Right kidney (tissue), 1 donor: ENCODE results near the gene PRKAR1B.

Source experiments
- DNase-seq: peaks from one replicate; pipeline ENCODE4 v3.0.0-alpha.2; 2016

The PRKAR1B gene

DNA sequence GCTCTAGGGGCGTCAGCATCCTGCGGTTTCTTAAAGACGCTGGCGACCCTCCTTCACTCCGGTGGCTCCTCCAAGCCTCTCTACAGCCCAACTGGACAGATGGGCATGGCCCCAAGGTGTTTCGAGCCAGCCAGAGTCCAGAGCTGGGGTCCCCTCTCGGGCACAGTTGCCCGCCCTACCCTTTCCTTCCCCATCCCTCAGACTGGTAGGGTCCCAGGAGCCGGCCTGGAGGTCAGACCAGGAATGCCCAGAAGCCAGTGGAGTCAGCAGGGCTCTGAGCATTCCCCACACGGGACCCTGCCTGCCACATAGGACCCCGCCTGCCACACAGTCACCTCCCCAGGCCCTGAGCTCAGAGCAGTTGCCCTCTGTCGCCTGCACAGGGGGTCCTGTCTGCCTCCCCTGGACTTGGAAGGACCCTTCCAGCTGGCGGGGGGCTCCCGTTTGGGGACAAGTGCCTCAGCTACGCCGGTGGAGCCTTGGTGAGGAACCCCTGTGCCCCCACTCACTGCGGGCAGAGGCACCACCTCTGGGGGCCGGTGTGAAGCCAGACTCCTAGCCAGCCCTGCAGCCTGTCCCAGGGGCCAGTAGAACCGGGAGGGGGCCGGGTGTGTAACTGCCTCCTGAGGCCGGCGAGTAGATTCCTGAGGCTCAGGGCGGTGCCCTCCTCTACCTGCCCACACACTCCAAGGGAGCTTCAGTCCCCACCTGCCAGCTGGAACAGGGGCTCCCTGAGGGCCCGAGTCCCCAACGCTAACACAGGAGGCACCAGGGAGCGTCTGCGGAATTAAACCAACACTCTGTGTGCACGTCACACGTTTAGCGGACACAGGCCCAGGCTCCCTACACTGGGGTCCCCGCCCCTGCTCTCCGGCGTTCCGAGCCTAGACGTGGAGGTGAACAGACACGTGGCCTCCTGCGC lies 188.1 kb downstream of the PRKAR1B start:
- peak; percentile 47 for DNase-seq

DNA sequence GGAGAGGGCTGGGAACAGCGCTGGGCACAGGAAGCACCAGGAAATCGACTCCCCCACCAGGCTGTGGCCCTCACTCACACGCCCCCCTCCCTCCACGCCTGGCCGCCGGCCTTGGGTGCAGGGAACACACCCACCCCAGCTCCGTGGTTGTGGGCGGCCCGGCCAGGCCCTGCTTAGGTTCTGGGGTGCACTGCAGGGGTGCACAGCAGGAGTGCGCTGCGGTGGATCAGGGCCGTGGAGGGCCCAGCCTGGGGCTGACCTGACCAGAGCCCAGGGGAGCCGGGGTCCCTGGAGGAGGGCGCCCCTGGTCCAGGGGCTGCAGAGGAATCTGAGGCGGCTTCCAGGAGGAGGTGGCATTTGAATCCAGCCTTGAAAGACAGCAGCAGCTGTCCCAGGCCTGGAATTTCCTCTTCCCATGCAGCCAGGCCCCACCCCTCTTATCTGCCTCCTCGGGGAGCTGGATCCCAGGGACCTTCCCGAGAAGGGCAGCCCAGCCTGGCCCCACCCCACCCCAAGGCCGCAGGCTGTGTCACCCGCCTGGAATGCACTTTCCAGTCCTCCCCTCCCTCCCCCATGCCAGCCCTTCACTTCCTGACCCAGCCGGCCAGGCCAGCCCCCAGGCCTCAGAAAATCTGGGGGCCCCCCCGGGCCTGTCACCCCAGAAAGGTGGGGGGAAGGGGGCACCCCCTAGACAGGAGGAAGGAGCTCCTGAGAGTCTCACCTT lies 189.0 kb downstream of the PRKAR1B start:
- no peak for DNase-seq

DNA sequence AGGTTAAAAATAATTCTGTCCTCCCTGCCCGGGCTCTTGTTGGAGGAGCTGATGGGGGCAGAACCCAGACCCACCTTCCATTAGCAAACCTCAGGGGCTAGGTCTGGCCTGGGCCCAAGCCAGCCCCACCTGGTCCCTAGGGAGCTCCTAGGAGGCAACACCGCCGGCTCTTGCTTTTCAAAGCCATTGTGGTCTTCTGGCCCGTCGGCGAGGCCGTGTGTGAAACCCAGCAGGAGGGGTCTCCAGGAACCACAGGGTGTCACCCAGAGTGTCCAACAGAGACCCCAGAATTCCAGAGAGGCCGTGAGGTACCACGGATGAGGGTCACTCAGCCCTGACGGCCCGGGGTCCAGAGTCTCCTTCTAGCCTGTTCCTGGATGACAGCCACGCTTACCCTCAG lies 190.8 kb downstream of the PRKAR1B start:
- DNase-seq: no peak

DNA sequence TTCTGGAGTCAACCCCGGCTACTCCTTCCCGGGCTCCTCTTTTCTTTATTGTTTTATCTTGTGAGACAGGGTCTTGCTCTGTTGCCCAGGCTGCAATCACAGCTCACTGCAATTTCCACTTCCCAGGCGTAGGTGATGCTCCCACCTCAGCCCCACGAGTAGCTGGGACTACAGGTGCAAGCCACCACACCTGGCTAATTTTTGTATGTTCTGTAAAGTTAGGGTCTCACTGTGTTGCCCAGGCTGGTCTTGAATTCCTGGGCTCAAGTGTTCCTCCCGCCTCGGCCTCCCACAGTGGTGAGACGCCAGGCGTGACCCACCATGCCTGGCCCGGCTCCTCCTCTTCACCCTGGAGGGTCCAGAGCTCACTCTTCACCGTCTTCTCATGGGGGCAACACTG lies 192.1 kb downstream of the PRKAR1B start:
- DNase-seq: no peak

DNA sequence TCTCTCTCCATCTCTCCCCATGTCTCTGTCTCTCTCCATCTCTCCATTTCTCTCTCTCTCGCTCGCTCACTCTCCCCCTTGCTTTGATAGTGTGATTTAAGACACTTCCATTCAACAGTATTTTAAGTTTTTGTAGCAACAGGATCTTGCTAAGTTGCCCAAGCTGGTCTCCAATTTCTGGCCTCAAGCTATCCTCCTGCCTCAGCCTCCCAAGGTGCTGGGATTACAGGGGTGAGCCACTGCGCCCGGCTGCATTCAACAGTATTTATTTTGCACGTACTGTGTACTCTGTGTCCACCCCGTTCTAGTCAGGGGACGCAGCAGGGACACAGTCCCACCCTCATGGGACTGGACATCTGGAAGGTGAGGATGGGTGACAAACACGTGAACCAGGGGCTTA lies 193.0 kb downstream of the PRKAR1B start:
- DNase-seq: no peak

DNA sequence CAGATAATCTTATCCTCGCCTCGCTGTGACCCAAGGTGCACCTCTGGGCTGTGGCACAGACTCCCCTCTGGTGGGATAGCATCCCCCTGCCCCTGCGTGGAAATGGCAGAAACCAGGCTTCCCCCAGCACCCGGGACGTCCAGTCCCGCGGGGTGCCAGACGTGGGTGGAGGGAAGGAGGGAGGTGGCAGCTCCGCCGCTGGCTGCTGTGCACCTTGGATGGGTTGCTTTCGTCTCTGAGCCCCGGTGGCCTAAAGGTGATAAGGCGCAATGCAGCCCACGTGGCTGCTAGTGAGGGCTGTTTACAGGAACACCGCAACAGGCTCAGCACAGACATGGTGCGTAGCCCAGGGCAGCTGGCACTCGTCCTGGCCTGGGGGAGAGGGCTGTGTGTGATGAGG lies 193.8 kb downstream of the PRKAR1B start:
- no peak for DNase-seq

DNA sequence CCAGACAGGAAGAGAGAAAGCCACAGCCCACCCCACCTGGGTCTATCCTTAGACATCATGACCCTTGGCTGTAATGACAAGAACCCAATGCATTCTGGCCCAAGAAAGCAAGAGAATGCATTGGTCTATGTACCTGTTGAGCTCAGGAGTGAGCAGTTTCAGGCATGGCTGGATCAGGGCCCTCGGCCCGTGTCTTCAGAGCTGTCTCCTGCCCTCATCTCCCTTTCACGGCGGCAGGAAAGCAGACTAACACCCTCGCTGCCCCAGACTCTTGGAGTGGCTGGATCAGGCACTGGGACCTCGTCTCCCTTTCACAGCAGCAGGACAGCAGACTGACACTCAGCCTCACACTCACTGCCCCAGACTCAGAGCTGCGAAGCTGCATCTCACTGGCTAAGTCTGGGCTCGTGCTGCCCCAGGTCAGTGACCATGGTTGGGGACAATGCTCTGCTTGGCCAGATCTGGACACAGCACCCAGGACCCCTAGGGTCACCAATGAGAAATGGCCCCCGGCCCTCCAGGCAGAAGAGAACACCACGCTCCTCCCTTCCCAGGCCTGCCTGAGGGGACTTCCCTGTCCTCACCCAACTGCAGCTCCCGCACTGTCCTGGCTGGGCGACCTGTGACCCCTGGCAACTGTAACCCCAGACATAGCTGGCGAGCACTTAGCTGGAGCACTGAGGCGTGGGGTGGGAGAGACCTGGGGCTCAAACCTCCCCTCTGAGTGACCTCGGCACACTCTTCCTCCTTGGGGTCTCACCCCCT lies 194.5 kb downstream of the PRKAR1B start:
- no peak for DNase-seq

DNA sequence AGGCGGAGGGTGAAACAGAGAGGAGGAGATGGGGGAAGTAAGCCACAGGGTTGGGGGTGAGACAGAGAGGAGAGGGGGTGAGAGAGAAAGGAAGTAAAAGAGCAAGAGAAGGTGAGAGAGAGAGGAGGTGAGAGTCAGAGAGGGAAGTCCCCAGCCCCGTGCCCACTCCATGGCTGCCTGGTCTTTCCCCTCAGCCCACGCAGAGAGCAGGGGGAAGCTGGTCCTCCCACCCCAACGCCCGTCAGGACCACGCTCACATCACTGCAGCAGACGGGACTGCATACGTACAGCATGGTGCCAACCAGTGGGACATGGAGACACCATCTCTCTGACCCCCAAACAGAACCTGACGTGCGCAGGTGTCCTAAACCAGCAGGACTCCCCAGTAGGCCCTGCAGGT lies 195.3 kb downstream of the PRKAR1B start:
- DNase-seq: no peak

DNA sequence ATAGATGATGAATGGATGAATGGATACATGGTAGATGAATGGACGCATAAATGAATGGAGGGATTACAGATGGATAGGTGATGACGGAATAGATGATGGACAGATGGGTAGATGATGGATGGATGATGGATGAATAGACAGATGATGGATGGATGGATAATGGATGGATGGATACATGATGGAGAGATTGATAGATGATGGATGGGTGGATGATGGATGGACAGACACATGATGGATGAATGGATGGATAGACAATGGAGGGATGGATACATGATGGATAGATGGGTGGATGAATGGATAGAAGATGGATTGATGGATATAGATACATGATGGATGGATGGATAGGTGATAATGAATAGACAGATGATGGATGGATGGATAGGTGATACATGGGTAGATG lies 198.6 kb downstream of the PRKAR1B start:
- no peak for DNase-seq

DNA sequence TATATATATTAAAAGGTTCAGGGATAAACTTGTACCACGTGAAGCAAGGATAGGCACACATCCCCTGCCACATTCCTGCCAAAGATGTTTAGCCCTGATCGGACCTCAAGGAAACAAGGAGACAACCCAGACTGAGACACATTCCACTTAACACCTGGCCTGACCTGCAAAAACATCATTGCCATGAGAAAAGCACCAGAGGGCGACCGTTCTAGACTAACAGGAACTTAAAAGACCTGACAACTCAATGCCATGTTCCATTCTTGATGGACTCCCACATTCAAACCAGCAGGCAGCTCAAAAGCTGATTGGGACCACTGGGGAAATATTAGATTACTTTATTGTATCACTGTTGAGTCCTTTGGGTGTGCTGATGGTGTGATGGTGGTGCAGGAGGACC lies 199.4 kb downstream of the PRKAR1B start:
- DNase-seq: no peak

DNA sequence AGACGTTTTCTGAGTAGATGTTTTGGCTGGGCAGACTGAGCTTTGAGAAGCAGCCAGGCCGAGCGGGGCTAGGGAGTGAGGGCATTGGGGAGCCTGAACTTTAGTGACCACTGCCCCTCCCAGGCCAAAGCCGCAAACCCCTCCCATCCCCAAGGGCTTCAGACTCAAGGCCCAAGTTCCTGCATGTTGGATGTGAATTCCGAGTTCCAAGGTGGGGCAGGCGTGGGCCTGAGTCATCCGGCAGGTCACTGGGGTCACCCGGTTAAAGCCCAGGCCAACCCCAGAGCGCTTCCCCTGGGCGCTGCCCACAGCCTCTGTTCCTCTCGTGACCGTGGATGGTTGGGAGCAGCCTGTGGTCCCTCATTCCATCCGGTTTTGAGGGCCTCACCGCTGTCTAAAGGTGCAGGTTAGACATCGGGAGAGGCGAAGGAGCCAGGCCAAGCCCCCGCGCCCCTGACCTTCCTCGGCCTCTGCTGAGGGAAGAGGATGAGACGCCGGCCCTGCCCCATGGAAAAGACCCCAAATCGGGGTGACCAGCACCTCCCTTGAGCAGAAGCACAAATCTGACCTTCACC lies 200.5 kb downstream of the PRKAR1B start:
- DNase-seq: no peak

DNA sequence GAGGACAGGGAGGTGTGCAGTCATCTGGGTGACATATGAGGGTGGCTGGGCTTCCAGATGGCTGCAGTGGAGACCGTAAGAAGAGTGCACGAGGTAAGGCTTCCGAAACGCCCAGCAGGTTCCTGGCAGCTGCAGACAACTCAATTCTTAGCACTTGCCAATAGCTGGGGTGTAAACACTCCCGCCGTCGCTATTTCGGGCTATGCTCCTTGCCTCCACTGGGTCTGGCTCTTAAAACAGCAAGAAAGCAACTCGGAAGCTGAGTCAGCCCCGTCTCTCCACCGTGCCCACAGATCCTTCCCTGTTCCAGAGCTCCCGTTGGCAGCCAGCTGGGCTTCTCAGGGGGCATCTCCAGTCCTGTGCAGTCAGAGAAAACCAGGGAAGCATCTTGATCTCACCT lies 201.3 kb downstream of the PRKAR1B start:
- DNase-seq: no peak

DNA sequence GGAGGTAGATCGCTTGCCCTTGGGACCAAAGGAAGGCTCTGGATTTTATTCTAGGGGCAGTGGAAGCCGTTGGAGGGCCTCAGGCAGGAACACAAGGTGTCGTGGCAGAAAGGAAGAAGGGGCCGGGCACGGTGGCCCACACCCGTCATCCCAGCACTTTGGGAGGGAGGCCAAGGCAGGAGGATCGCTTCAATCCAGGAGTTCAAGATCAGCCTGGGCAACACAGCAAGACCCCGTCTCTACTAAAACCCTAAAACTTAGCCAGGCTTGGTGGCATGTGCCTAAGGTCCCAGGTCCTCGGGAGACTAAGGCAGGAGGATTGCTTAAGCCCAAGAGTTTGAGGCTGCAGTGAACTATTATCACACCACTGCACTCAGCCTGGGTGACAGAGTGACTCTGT lies 202.3 kb downstream of the PRKAR1B start:
- no peak for DNase-seq

DNA sequence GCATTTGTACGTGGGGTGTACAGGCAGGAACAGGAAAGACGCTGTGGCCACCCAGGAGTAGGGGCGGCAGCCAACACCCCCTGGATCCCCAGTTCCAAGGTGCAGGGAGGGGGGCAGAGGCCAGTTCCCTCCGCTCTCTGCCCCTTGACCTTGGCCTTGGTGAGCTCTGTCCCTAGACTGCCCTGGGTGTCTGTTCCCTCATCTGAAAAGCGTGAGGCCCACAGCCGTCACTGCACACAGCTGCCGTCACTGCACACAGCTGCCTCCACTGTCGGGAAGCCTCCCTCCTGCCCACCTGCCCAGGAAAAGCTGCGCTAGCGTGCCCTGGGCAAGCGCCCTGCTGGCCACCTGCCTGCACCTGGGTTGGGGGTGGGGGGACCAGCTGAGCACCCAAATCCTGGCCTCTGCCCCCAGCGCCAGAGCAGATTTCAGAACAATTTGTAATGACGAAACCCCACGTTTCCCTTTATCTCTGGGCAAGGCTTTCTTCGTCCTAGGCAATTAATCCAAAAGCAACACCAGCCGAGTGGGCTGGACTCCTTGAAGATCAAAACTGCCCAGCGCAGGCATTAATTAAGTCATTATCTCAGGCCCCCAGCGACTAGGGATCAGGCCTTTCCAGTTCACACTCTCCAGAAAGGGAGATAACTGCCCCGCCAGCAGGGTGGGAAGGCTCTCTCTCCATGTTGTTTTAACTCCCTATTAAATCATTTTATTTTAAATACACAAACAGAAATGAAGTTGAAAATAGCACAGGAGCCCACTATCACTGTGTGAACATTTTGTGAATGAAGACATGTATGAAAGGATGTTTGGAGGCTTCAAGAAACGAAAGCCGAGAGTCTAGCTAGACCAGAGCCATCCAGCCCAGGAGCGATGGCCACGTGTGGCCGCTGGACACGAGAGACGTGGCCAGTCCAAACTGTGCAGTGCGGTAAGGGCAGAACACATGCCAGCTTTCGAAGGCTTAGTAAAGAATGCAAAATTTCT lies 203.4 kb downstream of the PRKAR1B start:
- DNase-seq: no peak

DNA sequence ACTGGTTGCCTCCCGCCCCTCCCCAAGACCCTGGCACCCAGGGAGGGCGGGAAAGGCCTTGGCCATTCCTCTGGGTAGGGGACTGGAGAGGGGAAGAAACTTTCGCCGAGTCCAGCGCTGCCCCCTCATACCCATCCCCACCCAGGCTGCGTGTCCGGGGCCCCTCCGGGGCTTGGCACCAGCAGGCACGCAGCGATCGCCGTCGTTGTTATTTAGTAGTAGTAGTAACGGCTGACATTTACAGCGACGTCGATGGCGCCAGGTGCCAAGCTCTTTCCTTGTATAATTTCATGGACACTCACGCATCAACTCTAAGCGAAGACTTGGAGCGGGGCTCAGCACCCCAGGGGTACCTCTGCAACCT lies 204.1 kb downstream of the PRKAR1B start:
- DNase-seq: no peak

DNA sequence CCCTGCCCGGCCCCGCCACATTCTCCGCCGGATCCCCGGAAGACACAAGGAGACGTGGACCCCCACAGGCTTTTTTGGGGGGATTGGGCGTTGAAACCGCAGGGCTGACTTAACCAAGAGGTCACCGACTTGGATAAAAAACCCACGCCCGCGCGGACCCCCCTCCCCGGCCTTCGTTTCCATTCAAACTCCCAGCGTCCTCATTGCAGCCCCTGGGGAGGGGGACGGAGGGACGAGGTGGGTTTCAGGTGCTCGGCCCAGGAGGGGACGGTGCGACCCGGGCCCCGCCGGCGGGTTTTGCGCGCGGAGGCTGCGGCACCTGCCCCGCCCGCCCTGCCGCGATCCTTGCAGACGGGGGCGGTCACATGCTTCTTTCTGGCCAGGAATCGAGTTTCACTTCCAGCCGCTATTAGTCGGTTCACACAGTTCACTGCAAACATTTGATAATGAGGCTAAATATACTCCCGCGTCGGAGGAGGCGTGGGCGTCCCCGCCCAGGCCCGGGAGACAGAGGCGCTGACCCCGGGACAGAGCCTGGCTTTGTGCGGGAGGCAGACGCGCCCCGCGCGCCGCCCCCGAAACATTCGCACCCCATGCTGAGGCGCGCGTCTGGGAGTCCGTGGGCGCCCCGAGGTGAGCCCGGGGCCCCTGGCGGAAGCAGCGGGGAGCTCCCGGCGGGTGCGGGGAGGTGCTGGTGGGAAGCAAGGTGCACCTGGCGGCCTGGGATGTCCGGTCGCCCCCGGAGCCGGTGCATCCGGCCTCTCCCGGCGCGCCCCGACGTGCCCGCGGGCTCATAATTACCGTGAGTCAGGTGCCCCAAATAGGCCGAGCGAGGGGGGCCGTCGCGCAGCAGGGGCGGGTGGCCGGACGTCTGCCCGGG lies 204.8 kb downstream of the PRKAR1B start:
- DNase-seq: peak; percentile 86

DNA sequence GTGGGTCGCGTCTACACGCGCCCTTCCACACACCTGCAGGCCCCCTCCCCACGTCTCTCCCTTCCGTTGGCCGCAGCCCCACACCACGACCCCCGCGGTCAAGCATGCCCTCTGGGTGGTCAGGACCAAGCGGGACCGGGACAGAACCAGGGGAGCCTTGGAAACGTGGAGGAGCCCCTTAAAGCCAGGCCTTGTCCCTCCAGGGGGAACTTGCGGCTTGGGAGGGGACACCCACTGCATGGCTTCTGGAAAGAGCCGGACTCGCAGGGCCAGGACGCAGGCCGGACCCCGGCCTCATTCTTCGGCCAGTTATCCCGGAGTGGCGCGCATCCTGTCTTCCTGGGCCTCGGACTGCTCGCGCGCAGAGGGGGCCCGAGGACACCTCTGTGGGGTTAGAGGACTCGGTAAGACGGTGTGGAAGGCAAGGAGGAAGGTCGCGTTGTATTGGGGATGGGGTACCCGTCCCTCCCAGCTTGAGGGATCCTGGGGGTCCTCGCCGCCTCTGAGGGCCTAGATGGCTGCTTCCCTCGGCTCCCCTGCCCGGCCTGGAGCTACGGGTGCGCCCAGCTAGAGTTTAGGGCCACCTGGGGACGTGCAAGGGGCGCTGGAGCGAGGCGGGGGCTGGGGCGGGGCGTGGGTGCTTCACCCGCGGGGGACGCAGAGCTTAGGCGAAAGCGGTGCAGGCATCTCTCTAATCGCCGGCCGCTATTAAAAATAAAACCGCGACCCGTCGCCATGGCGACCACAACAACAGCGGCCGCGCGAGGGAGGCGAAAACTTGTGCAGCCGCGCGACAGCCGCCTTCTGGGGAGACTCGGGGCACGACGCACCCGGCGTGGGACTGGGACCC lies 205.6 kb downstream of the PRKAR1B start:
- DNase-seq: peak; percentile 71

DNA sequence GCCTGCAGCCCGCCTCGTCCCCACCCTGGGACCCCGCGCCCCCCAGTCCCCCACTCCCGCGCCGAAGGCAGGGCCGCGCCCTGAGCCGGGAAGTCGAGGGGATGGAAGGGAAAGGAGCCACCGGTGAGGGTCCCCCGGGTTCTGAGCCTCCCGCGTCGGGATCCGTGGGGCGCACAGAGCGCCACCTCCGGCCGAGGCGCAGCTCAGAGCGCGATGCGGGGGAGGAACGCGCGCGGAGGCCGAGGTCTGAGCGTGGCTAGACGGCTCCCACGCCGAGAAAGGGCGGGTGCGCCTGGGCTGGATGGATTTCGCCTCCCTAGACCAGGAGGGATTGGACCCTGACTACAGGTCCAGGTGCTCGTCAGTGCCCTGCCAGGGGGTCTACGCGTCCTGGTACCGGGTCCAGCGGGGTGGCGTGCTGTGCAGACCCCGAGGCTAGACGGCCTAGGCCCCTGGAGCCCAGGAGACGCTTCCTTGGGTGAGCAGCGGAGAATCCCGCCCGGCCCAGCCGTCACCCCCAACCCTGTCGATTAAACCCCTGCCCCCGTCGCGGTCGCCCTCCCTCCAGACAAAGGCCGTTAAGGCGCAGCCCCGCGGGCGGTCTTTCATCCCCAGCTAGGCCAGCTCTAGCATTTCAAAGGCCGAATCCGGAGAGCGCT lies 206.4 kb downstream of the PRKAR1B start:
- peak; percentile 74 for DNase-seq
